Activated CD4-positive, alpha-beta T cell treated with anti-CD3 and anti-CD28 coated beads for 36 hours (primary cell): ENCODE measurements around the gene AP4B1. TPM values are rescaled to one million over a fixed set of nuclear protein-coding genes. Genes with fewer than 3 reads are reported as not detected.

Experiments used
- ATAC-seq: fragments of 200-7000 bp; cut with Tn5 transposase; one replicate; pipeline ENCODE4 v1.10.0; 2021; ENCODE audit warnings: mild to moderate bottlenecking, moderate library complexity
- CTCF ChIA-PET: fragments of 350-600 bp; sonication (Branson Sonifier 250); formaldehyde crosslinking; loops from one replicate; lab custom pipeline; 2021; ENCODE audit warnings: antibody characterized with exemption; lab: Charles Lee
- POLR2A ChIA-PET: fragments of 350-600 bp; sonication (Branson Sonifier 250); formaldehyde crosslinking; loops from one replicate; lab custom pipeline; 2021; ENCODE audit warnings: antibody characterized with exemption, inconsistent platforms; lab: Charles Lee
- DNase-seq: peaks from one replicate; pipeline ENCODE4 v3.0.0-alpha.2; 2020
- H3K27ac Mint-ChIP-seq: one replicate; pipeline ENCODE4 v1.8.0; 2021; ENCODE audit warnings: mixed read lengths
- H3K27me3 Mint-ChIP-seq: one replicate; pipeline ENCODE4 v1.8.0; 2021; ENCODE audit warnings: mixed read lengths
- H3K36me3 Mint-ChIP-seq: one replicate; pipeline ENCODE4 v1.8.0; 2021; ENCODE audit warnings: low read depth, mixed read lengths
- H3K4me1 Mint-ChIP-seq: one replicate; pipeline ENCODE4 v1.8.0; 2021; ENCODE audit warnings: mixed read lengths
- H3K4me3 Mint-ChIP-seq: one replicate; pipeline ENCODE4 v1.8.0; 2021; ENCODE audit warnings: mild to moderate bottlenecking, moderate library complexity, mixed read lengths
- H3K9me3 Mint-ChIP-seq: one replicate; pipeline ENCODE4 v1.8.0; 2021; ENCODE audit warnings: low read depth, mixed read lengths
- intact Hi-C, 2 experiments: fragments of 100-400 bp; cut with DNase I in 1 of 2; cut with micrococcal nuclease in 1 of 2; formaldehyde crosslinking; loops; one replicate each; pipeline versions ENCODE4 v1.14.2 to v1.15.1; 2022 to 2024; cut with DNase I, micrococcal nuclease
- total RNA-seq, 2 experiments: library from RNA; stranded (reverse); gene quantifications; one replicate each; pipeline ENCODE4 v1.2.3, GENCODE V29; 2021

Gene AP4B1
- total RNA-seq, 2 experiments from 2014 or later: 27.7 to 39.2 TPM

DNA sequence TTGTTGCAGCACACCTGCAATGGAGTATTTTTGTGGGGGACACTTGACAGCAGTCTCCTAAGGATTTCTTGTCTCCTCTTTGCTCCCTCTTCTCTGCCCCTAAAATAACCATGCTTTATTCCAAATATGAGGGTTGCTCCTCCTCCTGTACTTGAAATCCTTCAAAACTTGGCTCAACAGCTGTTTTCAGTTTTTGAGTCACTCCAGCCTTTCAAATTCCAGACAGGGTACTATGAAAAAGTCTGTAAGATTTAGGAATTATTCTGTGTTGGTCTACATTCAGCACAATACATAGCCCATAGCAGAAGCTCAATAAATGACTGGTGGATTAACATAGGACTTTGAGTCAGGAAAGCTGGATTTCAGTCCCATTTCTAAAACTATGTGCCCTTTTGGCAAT is 5.5 kb downstream of the AP4B1 start:
- Mint-ChIP-seq H3K9me3 (no peaks in the 10 kb centered on the region), H3K27ac (peak overlapping the region; percentile 5), H3K36me3 (peaks cover 65% of the 10 kb centered on the region), H3K4me3 (no peak overlapping the region), H3K27me3 (no peaks in the 10 kb centered on the region), H3K4me1 (peaks cover 52% of the 10 kb centered on the region)
- ATAC-seq: no peak
- ChIA-PET POLR2A (interaction anchor here (0.7 kb wide), 1 partner anchor 87 kb away, joined by 3 read pairs; the partner anchor contains the start of gene RSBN1), CTCF (interaction anchor here (0.6 to 3.5 kb wide), 4 partner anchors 12 to 63 kb away, joined by 3 to 14 read pairs (median 4); no protein-coding TSS in a partner anchor)
- DNase-seq: no peak
- intact Hi-C loops: no loop called here

DNA sequence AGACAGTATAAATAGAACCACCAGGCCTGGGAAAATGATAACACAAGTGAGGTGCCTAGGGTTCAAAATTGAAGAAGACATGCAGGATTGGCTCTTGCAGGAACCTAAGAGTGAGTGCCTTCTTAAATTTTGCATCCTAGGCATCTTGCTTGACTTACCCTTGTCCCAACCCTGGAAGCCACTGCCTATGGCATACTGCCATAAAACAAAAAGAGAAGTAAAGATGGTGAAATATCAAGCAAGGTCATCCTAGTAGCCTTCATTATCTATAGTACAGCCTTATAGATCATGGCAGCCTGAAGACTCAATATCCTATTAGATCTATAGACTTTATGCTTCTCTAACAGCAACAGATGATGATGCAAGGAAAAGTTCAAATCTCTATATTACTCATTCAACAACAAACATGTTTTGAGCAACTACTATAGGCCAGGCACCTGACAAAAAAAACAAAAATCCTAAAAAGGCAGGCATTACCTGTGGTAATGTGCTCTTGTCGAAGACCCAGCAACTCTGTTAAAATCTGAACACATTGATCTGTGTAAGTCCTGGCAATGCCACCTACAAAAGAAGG is 6.3 kb downstream of the AP4B1 start:
- no peak overlapping the region for H3K4me3 Mint-ChIP-seq
- H3K36me3 Mint-ChIP-seq: peaks cover 64% of the 10 kb centered on the region
- DNase-seq: no peak
- peaks cover 46% of the 10 kb centered on the region for H3K4me1 Mint-ChIP-seq
- ATAC-seq: peak; percentile 60
- peak overlapping the region; percentile 86 for H3K27ac Mint-ChIP-seq
- H3K27me3 Mint-ChIP-seq: no peaks in the 10 kb centered on the region
- ChIA-PET POLR2A (interaction anchor here (0.7 kb wide), 1 partner anchor 86 kb away, joined by 3 read pairs; the partner anchor contains the start of gene RSBN1), CTCF (interaction anchor here (0.6 to 1.0 kb wide), 2 partner anchors 12 to 29 kb away, joined by 3 to 4 read pairs; no protein-coding TSS in a partner anchor)
- H3K9me3 Mint-ChIP-seq: no peaks in the 10 kb centered on the region
- intact Hi-C loops: no loop called here

DNA sequence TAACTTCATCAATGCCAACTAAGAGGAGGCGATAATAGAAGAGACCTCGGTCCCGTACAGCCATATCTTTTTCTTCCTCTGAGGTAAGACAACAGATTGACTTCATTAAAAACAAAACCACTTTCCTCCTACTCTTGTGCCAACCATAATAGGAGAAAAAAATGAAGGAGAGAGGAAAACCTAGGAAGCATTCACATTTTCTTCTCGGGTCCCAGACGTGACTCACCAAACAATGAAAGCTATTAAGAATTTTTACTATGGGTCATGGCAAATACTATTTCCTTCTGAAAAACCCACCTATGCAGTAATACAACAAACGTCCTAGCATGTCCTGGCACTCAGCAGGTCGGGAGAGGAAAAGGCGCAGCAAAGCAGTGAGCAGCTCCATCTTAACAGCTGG is 8.6 kb downstream of the AP4B1 start:
- no peak overlapping the region for H3K27ac Mint-ChIP-seq
- peaks cover 50% of the 10 kb centered on the region for H3K36me3 Mint-ChIP-seq
- H3K27me3 Mint-ChIP-seq: no peaks in the 10 kb centered on the region
- ATAC-seq (no peak), DNase-seq (no peak)
- peaks cover 23% of the 10 kb centered on the region for H3K4me1 Mint-ChIP-seq
- CTCF ChIA-PET: interaction anchor here (0.7 to 1.2 kb wide), 2 partner anchors 61 to 1536 kb away, joined by 4 read pairs; no protein-coding TSS in a partner anchor
- H3K4me3 Mint-ChIP-seq: no peak overlapping the region
- intact Hi-C loops: no loop called here
- H3K9me3 Mint-ChIP-seq: no peaks in the 10 kb centered on the region
- POLR2A ChIA-PET: no interaction called here

DNA sequence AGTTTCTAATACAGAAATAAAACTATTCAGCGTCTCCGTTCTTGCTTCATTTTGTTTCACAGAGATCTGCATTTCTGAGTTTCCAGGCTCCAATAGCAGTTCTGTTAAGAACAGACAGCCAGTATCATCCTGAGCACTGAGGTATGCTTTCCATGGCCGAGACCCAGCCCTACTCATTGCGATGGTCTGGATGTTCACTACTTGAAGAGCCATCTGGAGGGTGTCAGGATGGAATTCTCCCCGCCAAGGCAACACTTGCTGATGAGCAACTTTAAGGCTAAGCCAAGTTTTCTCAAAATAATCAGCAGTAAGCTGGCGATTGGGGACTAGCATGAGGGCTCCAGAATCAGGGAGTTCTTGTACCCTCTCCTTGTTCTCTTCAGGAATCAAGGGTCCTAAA is 9.5 kb downstream of the AP4B1 start:
- H3K4me3 Mint-ChIP-seq: no peak overlapping the region
- CTCF ChIA-PET: interaction anchor here (0.7 kb wide), 1 partner anchor 1535 kb away, joined by 4 read pairs; no protein-coding TSS in a partner anchor
- DNase-seq (no peak), ATAC-seq (no peak)
- no peaks in the 10 kb centered on the region for H3K9me3 Mint-ChIP-seq
- POLR2A ChIA-PET: interaction anchor here (0.6 kb wide), 1 partner anchor 1015 kb away, joined by 3 read pairs; no protein-coding TSS in a partner anchor
- no peak overlapping the region for H3K27ac Mint-ChIP-seq
- H3K4me1 Mint-ChIP-seq: peaks cover 24% of the 10 kb centered on the region
- H3K27me3 Mint-ChIP-seq: no peaks in the 10 kb centered on the region
- intact Hi-C loops: no loop called here
- peaks cover 44% of the 10 kb centered on the region for H3K36me3 Mint-ChIP-seq

DNA sequence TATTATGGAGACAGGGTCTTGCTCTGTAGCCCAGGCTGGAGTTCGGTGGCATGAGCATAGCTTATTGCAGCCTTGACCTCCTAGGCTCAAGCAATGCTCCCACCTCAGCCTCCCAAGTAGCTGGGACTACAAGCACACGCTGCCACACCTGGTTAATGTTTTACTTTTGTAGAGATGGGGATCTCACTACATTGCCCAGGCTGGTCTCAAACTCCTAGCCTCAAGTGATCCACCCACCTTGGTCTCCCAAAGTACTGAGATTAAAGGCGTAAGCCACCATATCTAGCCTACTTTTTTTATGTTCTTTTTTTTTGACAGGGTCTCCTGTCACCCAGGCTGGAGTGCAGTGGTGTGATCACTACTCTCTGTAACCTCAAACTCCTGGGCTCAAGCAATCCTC is 11.3 kb downstream of the AP4B1 start:
- DNase-seq: no peak
- H3K4me1 Mint-ChIP-seq: peaks cover 11% of the 10 kb centered on the region
- peaks cover 31% of the 10 kb centered on the region for H3K36me3 Mint-ChIP-seq
- ATAC-seq: no peak
- H3K27ac Mint-ChIP-seq: no peak overlapping the region
- H3K4me3 Mint-ChIP-seq: no peak overlapping the region
- ChIA-PET POLR2A (interaction anchor here (0.5 to 1.4 kb wide), 2 partner anchors 8 to 398 kb away, joined by 3 to 4 read pairs; no protein-coding TSS in a partner anchor), CTCF (interaction anchor here (0.6 to 1.0 kb wide), 4 partner anchors 12 to 84 kb away, joined by 3 to 4 read pairs (median 3); no protein-coding TSS in a partner anchor)
- no peaks in the 10 kb centered on the region for H3K9me3 Mint-ChIP-seq
- intact Hi-C loops: no loop called here
- H3K27me3 Mint-ChIP-seq: no peaks in the 10 kb centered on the region

DNA sequence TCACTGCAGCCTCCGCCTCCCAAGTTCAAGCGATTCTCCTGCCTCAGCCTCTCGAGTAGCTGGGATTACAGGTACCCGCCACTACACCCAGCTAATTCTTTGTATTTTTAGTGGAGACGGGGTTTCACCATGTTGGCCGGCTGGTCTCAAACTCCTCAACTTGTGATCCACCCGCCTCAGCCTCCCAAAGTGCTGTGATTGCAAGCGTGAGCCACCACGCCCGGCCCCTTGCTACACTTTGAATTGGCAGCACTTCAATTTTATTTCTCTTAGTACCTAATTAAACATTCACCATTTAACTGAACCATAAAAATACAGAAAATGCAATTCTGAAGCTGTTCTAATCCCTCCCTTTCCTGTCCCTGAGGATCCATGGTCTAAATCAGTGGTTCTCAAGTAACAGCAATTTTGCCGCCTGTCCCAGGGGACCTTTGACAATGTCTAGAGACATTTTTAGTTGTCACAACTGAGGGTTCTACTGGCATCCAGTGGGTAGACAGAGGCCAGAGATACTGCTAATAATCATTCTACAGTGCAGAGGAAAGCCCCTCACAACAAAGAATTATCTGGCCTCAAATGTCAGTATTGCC is 12.9 kb downstream of the AP4B1 start:
- intact Hi-C loops: no loop called here
- no peak overlapping the region for H3K4me3 Mint-ChIP-seq
- POLR2A ChIA-PET: no interaction called here

DNA sequence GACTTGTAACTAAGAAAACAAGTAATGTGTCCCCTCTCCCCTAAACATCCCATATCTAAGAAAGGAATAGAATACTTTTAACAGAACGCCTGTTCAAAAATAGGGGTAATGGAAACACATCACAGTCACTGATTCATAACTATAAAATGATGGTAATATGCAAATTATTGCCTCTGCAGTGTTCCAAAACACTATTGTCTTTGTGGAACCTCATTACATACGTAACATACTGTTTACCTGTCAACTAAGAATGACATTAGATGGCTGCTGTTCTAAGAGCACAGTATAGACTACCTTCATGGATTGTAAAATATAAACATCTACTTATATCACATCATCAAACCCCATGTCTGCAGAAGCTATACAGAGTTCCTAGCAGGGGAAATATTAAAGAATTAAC is 13.8 kb downstream of the AP4B1 start:
- no peaks in the 10 kb centered on the region for H3K27me3 Mint-ChIP-seq
- no peak for ATAC-seq
- intact Hi-C loops: no loop called here
- H3K4me3 Mint-ChIP-seq: no peak overlapping the region
- peaks cover 11% of the 10 kb centered on the region for H3K4me1 Mint-ChIP-seq
- H3K36me3 Mint-ChIP-seq: peaks cover 16% of the 10 kb centered on the region
- POLR2A ChIA-PET: interaction anchor here (0.6 kb wide), 1 partner anchor 12 kb away, joined by 3 read pairs; no protein-coding TSS in a partner anchor
- H3K9me3 Mint-ChIP-seq: no peaks in the 10 kb centered on the region
- CTCF ChIA-PET: no interaction called here
- H3K27ac Mint-ChIP-seq: no peak overlapping the region
- no peak for DNase-seq

More for the DNA sequence above, 12.9 kb downstream of the AP4B1 start:
- DNase-seq (no peak), ATAC-seq (no peak)
- CTCF ChIA-PET: interaction anchor here (1.0 kb wide), 1 partner anchor 55 kb away, joined by 3 read pairs; no protein-coding TSS in a partner anchor
- peaks cover 9% of the 10 kb centered on the region for H3K4me1 Mint-ChIP-seq
- H3K9me3 Mint-ChIP-seq: no peaks in the 10 kb centered on the region
- H3K36me3 Mint-ChIP-seq: peaks cover 24% of the 10 kb centered on the region
- no peak overlapping the region for H3K27ac Mint-ChIP-seq
- H3K27me3 Mint-ChIP-seq: no peaks in the 10 kb centered on the region

DNA sequence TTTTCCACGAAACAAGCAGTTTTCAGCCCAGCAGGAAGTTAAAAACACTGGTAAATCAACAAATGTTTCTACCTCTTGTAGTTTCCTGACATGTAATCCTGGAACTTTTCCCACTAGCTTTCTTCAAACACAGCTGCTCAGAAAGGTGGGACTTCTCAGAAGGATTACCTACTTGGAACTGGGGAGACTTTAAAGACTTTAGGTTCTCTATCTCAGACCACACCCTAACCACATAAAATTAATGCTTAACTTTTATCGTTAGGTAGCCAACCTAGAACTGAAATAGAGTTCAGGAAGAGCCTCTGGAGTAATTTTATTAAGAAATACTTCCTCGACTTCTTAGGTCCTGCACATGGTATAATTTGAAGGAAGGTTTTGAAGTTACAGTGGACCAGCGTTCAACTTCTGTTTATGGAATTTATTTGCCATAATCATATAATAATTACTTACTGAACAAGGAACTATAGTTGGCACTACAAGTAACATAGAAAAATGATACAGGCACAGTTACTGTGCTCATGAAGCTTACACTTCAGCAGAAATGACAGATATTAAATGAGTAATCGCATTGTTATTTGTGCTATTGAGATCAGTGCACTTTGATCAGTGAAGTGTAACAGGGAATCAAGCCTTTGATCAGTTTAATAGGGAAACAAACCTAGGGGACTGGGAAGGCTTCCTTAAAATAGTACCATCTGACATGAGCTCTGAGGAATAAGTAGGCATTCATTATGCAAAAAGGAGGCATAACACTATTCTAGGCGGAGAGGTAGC is 17.0 kb downstream of the AP4B1 start, which contains the start of gene BCL2L15:
Gene BCL2L15, minus strand, starts transcription at position 180 of the 774 bp plus-strand sequence. CDS start 206 bp downstream, outside the sequence.
- CTCF ChIA-PET: interaction anchor here (1.0 kb wide), 2 partner anchors 52 to 59 kb away, joined by 3 read pairs; no protein-coding TSS in a partner anchor
- no peak for ATAC-seq

DNA sequence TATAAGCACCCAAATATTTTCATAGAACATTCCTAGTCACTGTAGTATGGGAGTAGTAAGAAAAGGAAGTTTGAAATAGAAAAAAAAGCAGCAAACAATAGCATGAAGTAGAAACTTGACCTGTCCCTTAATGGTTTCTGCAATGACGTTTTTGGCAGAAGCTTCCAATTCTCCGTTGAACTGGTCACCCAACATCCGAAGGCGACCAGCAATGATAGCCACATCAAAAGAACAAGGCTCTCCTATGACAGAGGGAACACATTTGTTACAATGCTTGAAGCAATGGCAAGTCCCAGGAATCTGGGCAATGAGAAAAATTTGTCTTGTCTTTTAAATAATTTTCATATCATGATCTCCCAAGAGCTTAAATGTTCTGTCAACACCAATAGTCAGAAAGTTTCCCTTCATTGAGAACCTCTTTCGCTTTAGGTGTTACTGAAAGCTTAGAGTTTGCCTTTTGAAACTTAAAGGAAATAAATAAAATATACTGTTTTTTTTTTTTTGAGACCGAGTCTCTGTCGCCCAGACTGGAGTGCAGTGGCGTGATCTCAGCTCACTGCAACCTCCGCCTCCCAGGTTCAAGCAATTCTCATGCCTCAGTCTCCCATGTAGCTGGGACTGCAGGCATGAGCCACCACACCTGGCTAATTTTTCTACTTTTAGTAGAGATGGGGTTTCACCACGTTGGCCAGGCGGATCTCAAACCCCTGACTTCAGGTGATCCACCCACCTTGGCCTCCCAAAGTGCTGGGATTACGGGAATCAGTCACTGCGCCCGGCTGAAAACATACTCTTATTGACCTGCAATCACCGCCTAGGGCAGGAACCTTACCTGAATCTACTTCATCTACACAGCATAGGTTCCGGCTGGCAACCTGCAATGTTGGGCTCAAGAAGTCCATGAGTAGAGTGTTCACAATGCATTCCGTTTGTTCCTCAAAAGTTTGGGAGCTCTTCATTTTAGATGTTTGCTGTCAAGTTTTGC is 17.9 kb downstream of the AP4B1 start:
- ChIA-PET POLR2A (interaction anchor here (0.6 to 0.7 kb wide), 2 partner anchors 17 to 18 kb away, joined by 4 to 5 read pairs; partner anchors contain the start of genes AP4B1 and DCLRE1B), CTCF (interaction anchor here (0.7 to 1.0 kb wide), 3 partner anchors 12 to 60 kb away, joined by 3 to 4 read pairs (median 3); no protein-coding TSS in a partner anchor)
- Mint-ChIP-seq H3K27ac (no peak overlapping the region), H3K4me1 (peaks cover 13% of the 10 kb centered on the region), H3K27me3 (no peaks in the 10 kb centered on the region), H3K9me3 (no peaks in the 10 kb centered on the region), H3K36me3 (no peaks in the 10 kb centered on the region), H3K4me3 (no peak overlapping the region)
- intact Hi-C loops: no loop called here
- ATAC-seq: no peak
- DNase-seq: no peak

More for the DNA sequence above, 17.0 kb downstream of the AP4B1 start, which contains the start of gene BCL2L15:
- H3K27me3 Mint-ChIP-seq: no peaks in the 10 kb centered on the region
- intact Hi-C loops: no loop called here
- H3K9me3 Mint-ChIP-seq: no peaks in the 10 kb centered on the region
- peaks cover 13% of the 10 kb centered on the region for H3K4me1 Mint-ChIP-seq
- no peak for DNase-seq
- H3K36me3 Mint-ChIP-seq: peaks cover 4% of the 10 kb centered on the region
- H3K27ac Mint-ChIP-seq: no peak within 1 kb of the TSS
- POLR2A ChIA-PET: no interaction called here
- H3K4me3 Mint-ChIP-seq: no peak within 1 kb of the TSS

DNA sequence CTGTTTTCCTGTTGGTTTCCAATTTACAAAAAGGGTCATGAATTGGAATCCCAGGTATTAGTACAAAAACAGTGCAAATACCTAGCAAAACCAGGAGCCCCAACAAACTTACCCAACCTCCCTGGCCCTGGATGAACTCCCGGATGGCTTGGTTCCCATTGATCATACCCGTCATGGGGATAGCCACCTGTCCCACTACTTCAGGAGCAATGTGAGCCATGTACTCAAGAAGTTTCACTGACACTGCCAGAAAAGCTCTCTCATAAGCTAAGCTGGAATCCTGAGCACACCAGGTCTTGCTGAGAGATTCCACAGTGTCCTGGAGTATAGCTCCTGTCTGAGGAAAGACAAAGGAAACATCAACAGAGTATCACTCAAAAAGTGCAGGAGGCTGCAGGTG is 22.9 kb downstream of the AP4B1 start:
- POLR2A ChIA-PET: no interaction called here
- DNase-seq (no peak), ATAC-seq (no peak)
- peaks cover 24% of the 10 kb centered on the region for H3K4me1 Mint-ChIP-seq
- H3K9me3 Mint-ChIP-seq: no peaks in the 10 kb centered on the region
- H3K36me3 Mint-ChIP-seq: no peaks in the 10 kb centered on the region
- H3K27ac Mint-ChIP-seq: no peak overlapping the region
- H3K27me3 Mint-ChIP-seq: no peaks in the 10 kb centered on the region
- H3K4me3 Mint-ChIP-seq: no peak overlapping the region
- CTCF ChIA-PET: interaction anchor here (0.8 to 1.6 kb wide), 3 partner anchors 12 to 45 kb away, joined by 3 to 5 read pairs (median 4); no protein-coding TSS in a partner anchor
- intact Hi-C loops: no loop called here
